Esophagus mucosa (tissue), 1 donor: ENCODE data around the gene COA5. TPM values are rescaled to one million over a fixed set of nuclear protein-coding genes. Genes with fewer than 3 reads are reported as not detected.

Experiments used
- total RNA-seq: library from RNA; stranded (reverse); gene quantifications from one replicate; pipeline ENCODE4 v1.2.4, GENCODE V29; 2023
- donor health status: DM: yes; HTN: yes; CAD: no.

The COA5 gene
- total RNA-seq, 1 donor from 2014 or later: 11.9 TPM

Other genes starting within 250 kb of the COA5 start
- gene INPP4A, start 163.7 kb downstream of the COA5 start, total RNA-seq: 8.2 TPM
- 22.6 TPM for gene UNC50, start 77 bp upstream of the COA5 start, total RNA-seq
- gene MGAT4A, start 122.6 kb upstream of the COA5 start, total RNA-seq: 5.6 TPM